A673 (cell line): ENCODE results near the gene FRMPD4. TPM values are rescaled to one million over a fixed set of nuclear protein-coding genes. Genes with fewer than 3 reads are reported as not detected.
A peak's percentile ranks its signal among the peaks of the same experiment; 100 is the strongest.
"Not testable (repeated sequence)": the region's sequence is repeated elsewhere in the genome, so short reads cannot be mapped to it uniquely, and the experiment has no call there.

Experiments
- BruUV-seq: library from RNA; stranded (reverse); fragments of 400-500 nt; replicated peaks from 2 replicates; lab custom pipeline; 2021; lab: Mats Ljungman, UMichigan
- CTCF ChIA-PET: fragments of 300-600 bp; sonication (Branson Sonifier 250); formaldehyde crosslinking; loops from one replicate; lab custom pipeline; 2022; ENCODE audit warnings: antibody characterized with exemption; lab: Charles Lee
- POLR2A ChIA-PET: fragments of 300-600 bp; sonication (Branson Sonifier 250); formaldehyde crosslinking; loops from one replicate; lab custom pipeline; 2022; ENCODE audit warnings: antibody characterized with exemption; ENCODE audit not compliant: low non-redundant PET; lab: Charles Lee
- DNase-seq: peaks from one replicate; pipeline ENCODE4 v3.0.0-alpha.2; 2015; ENCODE audit warnings: low spot score
- H3K27ac ChIP-seq: fragments of 200-600 bp; sonication (generic); 2 replicates; pipeline ENCODE4 v1.5.1; 2016; ENCODE audit warnings: mixed run types, low read depth, mild to moderate bottlenecking, mixed read lengths, antibody characterized with exemption, low read length; ENCODE audit not compliant: poor library complexity, severe bottlenecking
- H3K27me3 ChIP-seq: fragments of 200-600 bp; sonication (generic); replicated peaks from 2 replicates; pipeline ENCODE4 v1.6.1; 2017; ENCODE audit warnings: mixed run types, low read depth, mild to moderate bottlenecking, mixed read lengths, antibody characterized with exemption, low read length; ENCODE audit not compliant: insufficient read depth, poor library complexity
- H3K36me3 ChIP-seq: fragments of 200-600 bp; sonication (generic); 2 replicates; pipeline ENCODE4 v1.6.1; 2016; ENCODE audit warnings: mixed run types, mild to moderate bottlenecking, mixed read lengths, antibody characterized with exemption, low read length; ENCODE audit not compliant: insufficient read depth, poor library complexity, severe bottlenecking
- H3K4me1 ChIP-seq: fragments of 200-600 bp; sonication (generic); 2 replicates; pipeline ENCODE4 v1.6.1; 2017; ENCODE audit warnings: mixed run types, mild to moderate bottlenecking, mixed read lengths, antibody characterized with exemption, low read length; ENCODE audit not compliant: insufficient read depth, poor library complexity, severe bottlenecking
- H3K4me3 ChIP-seq: fragments of 200-600 bp; sonication (generic); 2 replicates; pipeline ENCODE4 v1.5.1; 2016; ENCODE audit warnings: low read depth, mixed run types, mild to moderate bottlenecking, mixed read lengths, low read length; ENCODE audit not compliant: poor library complexity, severe bottlenecking
- H3K9me3 ChIP-seq: fragments of 200-600 bp; sonication (generic); 2 replicates; pipeline ENCODE4 v1.6.1; 2016; ENCODE audit warnings: mixed run types, low read depth, mild to moderate bottlenecking, mixed read lengths, antibody characterized with exemption, low read length; ENCODE audit not compliant: poor library complexity, severe bottlenecking
- CTCF ChIP-seq: fragments of 300-800, 200-600 bp; sonication (generic); conservative IDR thresholded peaks from 2 replicates; pipeline ENCODE4 v1.5.1; 2017; ENCODE audit warnings: low read depth, mild to moderate bottlenecking, antibody characterized with exemption, low read length, moderate library complexity, mixed read lengths
- EZH2 ChIP-seq: fragments of 200-600 bp; sonication (generic); IDR thresholded peaks from 2 replicates; pipeline ENCODE4 v1.6.1; 2017; ENCODE audit warnings: borderline replicate concordance, low read depth, mild to moderate bottlenecking, mixed read lengths, antibody characterized with exemption, low read length; ENCODE audit not compliant: poor library complexity, severe bottlenecking
- intact Hi-C: fragments of 100-400 bp; cut with micrococcal nuclease; formaldehyde crosslinking; loops from one replicate; pipeline ENCODE4 v1.10.0; 2022; ENCODE audit not compliant: unreplicated experiment
- total RNA-seq: library from RNA; stranded (reverse); gene quantifications from 2 replicates; pipeline ENCODE4 v1.2.3, GENCODE V29; 2021

Gene FRMPD4
- total RNA-seq, 1 experiment from 2014 or later, result not detected

GRCh38 chrX:12542251-12542650, 404.0 kb downstream of the FRMPD4 start:
- H3K27me3 ChIP-seq, CTCF ChIA-PET, H3K4me3 ChIP-seq, POLR2A ChIA-PET, H3K36me3 ChIP-seq, intact Hi-C loops, H3K27ac ChIP-seq, BruUV-seq, H3K9me3 ChIP-seq, H3K4me1 ChIP-seq: not testable (repeated sequence)
- peak; percentile 34 for DNase-seq

GRCh38 chrX:12548341-12548740, 410.1 kb downstream of the FRMPD4 start:
- ChIA-PET CTCF (no interaction called here), POLR2A (interaction anchor here (0.9 kb wide), 1 partner anchor 1949 kb away, joined by 3 read pairs; no protein-coding TSS in a partner anchor)
- H3K36me3 ChIP-seq, result no peaks in the 10 kb centered on the region
- BruUV-seq, result no TSS peak
- DNase-seq, result no peak
- no peak overlapping the region for H3K4me3 ChIP-seq
- no peaks in the 10 kb centered on the region for H3K9me3 ChIP-seq
- no peak overlapping the region for H3K27ac ChIP-seq
- intact Hi-C loops, result no loop called here
- no peaks in the 10 kb centered on the region for H3K27me3 ChIP-seq
- H3K4me1 ChIP-seq, result no peaks in the 10 kb centered on the region
- no peak for TF ChIP-seq EZH2
- TF ChIP-seq CTCF, result no peak

- intact Hi-C loops, result no loop called here
- Histone ChIP-seq H3K27me3 (no peaks in the 10 kb centered on the region), H3K4me1 (no peaks in the 10 kb centered on the region), H3K9me3 (no peaks in the 10 kb centered on the region), H3K27ac (no peak overlapping the region), H3K4me3 (no peak overlapping the region), H3K36me3 (no peaks in the 10 kb centered on the region)
- TF ChIP-seq EZH2 (no peak), CTCF (no peak)
- DNase-seq, result peak; percentile 35
- CTCF ChIA-PET, result no interaction called here
- BruUV-seq, result no TSS peak
- POLR2A ChIA-PET, result interaction anchor here (0.9 kb wide), 1 partner anchor 1949 kb away, joined by 3 read pairs; no protein-coding TSS in a partner anchor
These were observed 410.5 kb downstream of the FRMPD4 start for GRCh38 chrX:12548746-12549145.

- no peaks in the 10 kb centered on the region for H3K27me3 ChIP-seq
- H3K4me3 ChIP-seq, result no peak overlapping the region
- no TSS peak for BruUV-seq
- TF ChIP-seq CTCF, result no peak
- no peak for TF ChIP-seq EZH2
- intact Hi-C loops, result no loop called here
- H3K27ac ChIP-seq, result no peak overlapping the region
- no peaks in the 10 kb centered on the region for H3K4me1 ChIP-seq
- ChIA-PET POLR2A (no interaction called here), CTCF (no interaction called here)
- H3K36me3 ChIP-seq, result no peaks in the 10 kb centered on the region
- no peaks in the 10 kb centered on the region for H3K9me3 ChIP-seq
- no peak for DNase-seq
These were observed 415.9 kb downstream of the FRMPD4 start for GRCh38 chrX:12554206-12554605.
